Upper lobe of left lung (tissue), 6 donors: Measurements from ENCODE around the gene ARHGAP35. TPM values are rescaled to one million over a fixed set of nuclear protein-coding genes. Genes with fewer than 3 reads are reported as not detected.

Experiments used
- ATAC-seq, 2 donors: fragments of 200-7000 bp; cut with Tn5 transposase; one replicate each; pipeline ENCODE4 v1.9.1; 2022; ENCODE audit warnings: mild to moderate bottlenecking in 2 of 2, moderate library complexity in 2 of 2; ENCODE audit not compliant: low FRiP score in 2 of 2
- DNase-seq, 2 donors: peaks; one replicate each; pipeline ENCODE4 v3.0.0-alpha.2; 2019 to 2020
- H3K27ac ChIP-seq, 4 donors: fragments of 200-600 bp; sonication (generic); one replicate each; pipeline ENCODE4 v1.5.1; 2016 to 2019
- H3K27me3 ChIP-seq, 4 donors: fragments of 200-600 bp; sonication (generic); one replicate each; pipeline ENCODE4 v1.5.1; 2017 to 2019
- H3K36me3 ChIP-seq, 4 donors: fragments of 200-600 bp; sonication (generic); one replicate each; pipeline ENCODE4 v1.5.1; 2016 to 2019
- H3K4me1 ChIP-seq, 4 donors: fragments of 200-600 bp; sonication (generic); one replicate each; pipeline ENCODE4 v1.5.1; 2018 to 2019
- H3K4me3 ChIP-seq, 4 donors: fragments of 200-600 bp; sonication (generic); one replicate each; pipeline ENCODE4 v1.5.1; 2017 to 2019; ENCODE audit warnings: mild to moderate bottlenecking in 2 of 4, moderate library complexity in 1 of 4
- H3K9me3 ChIP-seq, 4 donors: fragments of 200-600 bp; sonication (generic); one replicate each; pipeline ENCODE4 v1.5.1; 2018 to 2019
- CTCF ChIP-seq, 6 experiments: fragments of 450-650 bp in 4 of 6; fragments of 200-600 bp in 2 of 6; sonication (generic) in 2 of 6; IDR thresholded peaks; one replicate each; pipeline ENCODE4 v1.5.1; 2016 to 2019; ENCODE audit warnings: antibody characterized with exemption in 6 of 6
- EP300 ChIP-seq, 4 donors: sonication (generic); formaldehyde crosslinking; IDR thresholded peaks; one replicate each; pipeline ENCODE4 v1.5.1; 2017; ENCODE audit warnings: antibody characterized with exemption in 4 of 4, control low read depth in 2 of 4
- POLR2A ChIP-seq, 4 donors: fragments of 450-650 bp; IDR thresholded peaks; one replicate each; pipeline ENCODE4 v1.5.1; 2016 to 2017; ENCODE audit warnings: antibody characterized with exemption in 4 of 4, mild to moderate bottlenecking in 2 of 4
- POLR2AphosphoS5 ChIP-seq, 2 donors: sonication (generic); formaldehyde crosslinking; IDR thresholded peaks; one replicate each; pipeline ENCODE4 v1.5.1; 2017; ENCODE audit warnings: antibody characterized with exemption in 2 of 2
- WGBS, 2 donors: methylation state at CpG; one replicate each; pipeline ENCODE4 v1.1.5; 2017 to 2018; 5-methylcytosine and 5-hydroxymethylcytosine counted together
- total RNA-seq, 6 donors: library from RNA; depleted of rRNA in 4 of 6; stranded (reverse); fragments of >200 nt in 4 of 6; gene quantifications; one replicate each; pipeline versions ENCODE4 v1.1.0 to v1.2.1, GENCODE V29; 2016 to 2021
- donor health status: DM: no; HTN: no; CAD: no; lungs with moderate emphysema.
- donor health status: DM: no; HTN: yes; CAD: no; lungs with severe emphysema.

Gene ARHGAP35
- total RNA-seq, 6 donors from 2014 or later: 56.0 to 80.6 (median 65.7) TPM

- peaks cover 42 to 62% (median 52%) of the 10 kb centered on the region in 4 donors for H3K4me1 ChIP-seq
These were observed 1.1 kb upstream of the ARHGAP35 start for GRCh38 chr19:46859637-46860124.

GRCh38 chr19:46860125-46860845, 512 bp upstream of the ARHGAP35 start:
- 1% methylated on average over 23 to 37 of the region's 89 CpGs for WGBS, 2 donors
- H3K27me3 ChIP-seq: no peaks in the 10 kb centered on the region
- no peaks in the 10 kb centered on the region for H3K36me3 ChIP-seq
- peak overlapping the region; percentile 73 to 90 (median 85) for H3K4me3 ChIP-seq
- peaks cover 46 to 68% (median 58%) of the 10 kb centered on the region in 4 donors for H3K4me1 ChIP-seq
- peak overlapping the region; percentile 90 to 98 (median 96) for H3K27ac ChIP-seq
- DNase-seq (peak; percentile 98), ATAC-seq (peak; percentile 94 to 97)
- no peaks in the 10 kb centered on the region for H3K9me3 ChIP-seq
- TF ChIP-seq CTCF (IDR thresholded peaks at IDR 0.05): peak in 4 of 6 experiments; percentile 12 to 39 (median 20)
- TF ChIP-seq POLR2A (IDR thresholded peaks at IDR 0.05): peak in 3 of 4 donors; percentile 75 to 80 (median 78)
- peak; percentile 7 to 46 for TF ChIP-seq POLR2AphosphoS5 (IDR thresholded peaks at IDR 0.05)
- no peak for TF ChIP-seq EP300 (IDR thresholded peaks at IDR 0.05)

More at GRCh38 chr19:46859637-46860124, 1.1 kb upstream of the ARHGAP35 start:
- ATAC-seq: no peak
- Histone ChIP-seq H3K4me3 (peak overlapping the region in 3 of 4 donors; percentile 73 to 87 (median 83)), H3K27ac (peak overlapping the region; percentile 90 to 98 (median 96)), H3K9me3 (no peaks in the 10 kb centered on the region), H3K36me3 (no peaks in the 10 kb centered on the region), H3K27me3 (no peaks in the 10 kb centered on the region)
- no peak for TF ChIP-seq CTCF (IDR thresholded peaks at IDR 0.05)
- no peak for TF ChIP-seq POLR2A (IDR thresholded peaks at IDR 0.05)
- TF ChIP-seq POLR2AphosphoS5 (IDR thresholded peaks at IDR 0.05): no peak
- no peak for DNase-seq
- 19 to 20% methylated on average over 13 to 18 of the region's 18 CpGs for WGBS, 2 donors

GRCh38 chr19:46861691-46862502, 1.1 kb downstream of the ARHGAP35 start:
- no peaks in the 10 kb centered on the region for H3K27me3 ChIP-seq
- no peaks in the 10 kb centered on the region for H3K9me3 ChIP-seq
- TF ChIP-seq EP300 (IDR thresholded peaks at IDR 0.05): no peak
- TF ChIP-seq POLR2AphosphoS5 (IDR thresholded peaks at IDR 0.05): no peak
- TF ChIP-seq CTCF (IDR thresholded peaks at IDR 0.05): no peak
- TF ChIP-seq POLR2A (IDR thresholded peaks at IDR 0.05): no peak
- DNase-seq (no peak), ATAC-seq (no peak)
- peak overlapping the region; percentile 73 to 90 (median 85) for H3K4me3 ChIP-seq
- H3K36me3 ChIP-seq: no peaks in the 10 kb centered on the region
- H3K27ac ChIP-seq: peak overlapping the region; percentile 90 to 98 (median 96)
- WGBS, 2 donors: 3 to 4% methylated on average over 19 of the region's 19 CpGs
- peaks cover 47 to 68% (median 59%) of the 10 kb centered on the region in 4 donors for H3K4me1 ChIP-seq

- peak overlapping the region; percentile 90 to 98 (median 96) for H3K27ac ChIP-seq
- H3K9me3 ChIP-seq: no peaks in the 10 kb centered on the region
- no peaks in the 10 kb centered on the region for H3K27me3 ChIP-seq
- no peak for ATAC-seq
- peak overlapping the region; percentile 73 to 90 (median 85) for H3K4me3 ChIP-seq
- H3K4me1 ChIP-seq: peaks cover 51 to 73% (median 62%) of the 10 kb centered on the region in 4 donors
- H3K36me3 ChIP-seq: no peaks in the 10 kb centered on the region
- 14 to 21% methylated on average over 9 of the region's 9 CpGs for WGBS, 2 donors
- TF ChIP-seq POLR2A (IDR thresholded peaks at IDR 0.05) (no peak), EP300 (IDR thresholded peaks at IDR 0.05) (no peak), CTCF (IDR thresholded peaks at IDR 0.05) (no peak), POLR2AphosphoS5 (IDR thresholded peaks at IDR 0.05) (no peak)
- DNase-seq: no peak
These were observed 1.7 kb downstream of the ARHGAP35 start for GRCh38 chr19:46862503-46862834.
